ENCODE measurements around the gene PRDM11. TPM values are rescaled to one million over a fixed set of nuclear protein-coding genes. Genes with fewer than 3 reads are reported as not detected.

Gene PRDM11
- total and polyA plus RNA-seq, 2 of the 8 experiments (the other 6 are each of a cell fraction or from before 2014, with no cell fraction given), result 3.6 to 11.7 TPM

- Histone ChIP-seq H4K20me1 (replicated peaks in 1 of 2; ENCODE audit: control insufficient read depth in 1 of 2, insufficient read depth in 2 of 2, low read length in 2 of 2) (no peaks in the 10 kb centered on the region), H3K36me3 (ENCODE audit: control insufficient read depth in 2 of 4, insufficient read depth in 4 of 4, low read length in 3 of 4) (no peaks in the 10 kb centered on the region), H3K27ac (ENCODE audit: low read depth, low read length) (no peak overlapping the region), H3K23me2 (ENCODE audit: low read depth, low read length) (peaks cover 3% of the 10 kb centered on the region; the same call in 1 of the 2 replicates), H2AFZ (ENCODE audit: low read length) (no peak overlapping the region), H3K56ac (replicated peaks; ENCODE audit: insufficient read length, low read depth, low read length) (no peak overlapping the region), H3K4me3 (ENCODE audit: extremely low read depth in 1 of 4, insufficient read depth in 2 of 4, low read depth in 3 of 4, low read length in 4 of 4) (no peak overlapping the region), H4K91ac (replicated peaks; ENCODE audit: insufficient read length, low read length) (no peak overlapping the region), H3K79me1 (ENCODE audit: low read depth, low read length) (no peaks in the 10 kb centered on the region; the same call in 1 of the 2 replicates), H2BK15ac (ENCODE audit: low read length) (no peak overlapping the region), H3K23ac (ENCODE audit: insufficient read length) (no peak overlapping the region), H2BK12ac (ENCODE audit: low read depth, low read length) (no peak overlapping the region), H3K9ac (replicated peaks in 1 of 4; ENCODE audit: extremely low read depth in 1 of 4, low read depth in 3 of 4, low read length in 3 of 4) (no peak overlapping the region), H3K27me3 (replicated peaks in 1 of 4; ENCODE audit: control insufficient read depth in 3 of 4, extremely low read depth in 1 of 4, insufficient read depth in 3 of 4, low read length in 3 of 4) (no peaks in the 10 kb centered on the region), H3K4me2 (ENCODE audit: insufficient read depth in 1 of 2, low read depth in 2 of 2, low read length in 2 of 2) (no peak overlapping the region), H3K9me3 (ENCODE audit: insufficient read depth in 2 of 2, low read depth in 1 of 2, low read length in 1 of 2) (no peaks in the 10 kb centered on the region), H3K79me2 (ENCODE audit: control insufficient read depth in 1 of 2, insufficient read depth in 2 of 2, low read length in 2 of 2) (no peaks in the 10 kb centered on the region), H3K4ac (replicated peaks; ENCODE audit: insufficient read length, low read depth, low read length) (no peak overlapping the region), H2BK5ac (ENCODE audit: low read depth, low read length) (no peak overlapping the region), H4K5ac (ENCODE audit: insufficient read length, low read depth, low read length) (no peak overlapping the region), H2BK120ac (replicated peaks; ENCODE audit: low read depth, low read length) (no peak overlapping the region), H2AK5ac (ENCODE audit: low read depth, low read length) (no peak overlapping the region), H4K8ac (ENCODE audit: extremely low read depth, insufficient read depth, low read length) (no peak overlapping the region), H2BK20ac (ENCODE audit: low read length) (no peak overlapping the region), H3K14ac (ENCODE audit: insufficient read length) (no peak overlapping the region), H3K18ac (ENCODE audit: extremely low read depth, low read length) (no peak overlapping the region), H3K4me1 (replicated peaks in 1 of 4; ENCODE audit: control insufficient read depth in 3 of 4, insufficient read depth in 4 of 4, low read length in 3 of 4) (peaks cover 0 to 5% (median 3%) of the 10 kb centered on the region in 4 experiments; a peak in 6 of 7 replicates)
- ChIA-PET CTCF (ENCODE audit: partially characterized antibody) (interaction anchor here (1.0 kb wide), 1 partner anchor 83 kb away, joined by 3 read pairs; no protein-coding TSS in a partner anchor), POLR2A (ENCODE audit: partially characterized antibody) (no interaction called here)
- DNase-seq (ENCODE audit: low read depth in 1 of 2, low spot score in 2 of 2), result no peak
- FAIRE-seq, result no peak
- WGBS, 2 experiments (ENCODE audit: extremely low coverage in 1 of 2, insufficient coverage in 1 of 2, insufficient read length in 1 of 2, insufficient replicate concordance in 2 of 2, low coverage in 1 of 2, low lambda C conversion rate in 2 of 2, missing lambda C conversion rate in 1 of 2), result 89% methylated on average over 4 of the region's 4 CpGs; no CpG with 5 or more reads in 1 of the 2 experiments
- TF ChIP-seq TAF7 (optimal IDR thresholded peaks at IDR 0.05; ENCODE audit: borderline replicate concordance, low read depth, low read length), result no peak
- no peak for TF ChIP-seq KDM4A (IDR thresholded peaks at IDR 0.05; ENCODE audit: low read depth, low read length, severe bottlenecking)
These were observed 28.5 kb downstream of the PRDM11 start for GRCh38 chr11:45174963-45175362.

Measured in H1 (cell line).